ENCODE measurements around the gene CLP1.

The CLP1 gene

GRCh38 chr11:57641011-57641807, 16.4 kb upstream of the CLP1 start:
- DNase-seq (ENCODE audit: low spot score), result peak; percentile 64

- peak; percentile 48 for DNase-seq (ENCODE audit: low spot score)
Measured at GRCh38 chr11:57643802-57644201, 13.8 kb upstream of the CLP1 start.

DNA sequence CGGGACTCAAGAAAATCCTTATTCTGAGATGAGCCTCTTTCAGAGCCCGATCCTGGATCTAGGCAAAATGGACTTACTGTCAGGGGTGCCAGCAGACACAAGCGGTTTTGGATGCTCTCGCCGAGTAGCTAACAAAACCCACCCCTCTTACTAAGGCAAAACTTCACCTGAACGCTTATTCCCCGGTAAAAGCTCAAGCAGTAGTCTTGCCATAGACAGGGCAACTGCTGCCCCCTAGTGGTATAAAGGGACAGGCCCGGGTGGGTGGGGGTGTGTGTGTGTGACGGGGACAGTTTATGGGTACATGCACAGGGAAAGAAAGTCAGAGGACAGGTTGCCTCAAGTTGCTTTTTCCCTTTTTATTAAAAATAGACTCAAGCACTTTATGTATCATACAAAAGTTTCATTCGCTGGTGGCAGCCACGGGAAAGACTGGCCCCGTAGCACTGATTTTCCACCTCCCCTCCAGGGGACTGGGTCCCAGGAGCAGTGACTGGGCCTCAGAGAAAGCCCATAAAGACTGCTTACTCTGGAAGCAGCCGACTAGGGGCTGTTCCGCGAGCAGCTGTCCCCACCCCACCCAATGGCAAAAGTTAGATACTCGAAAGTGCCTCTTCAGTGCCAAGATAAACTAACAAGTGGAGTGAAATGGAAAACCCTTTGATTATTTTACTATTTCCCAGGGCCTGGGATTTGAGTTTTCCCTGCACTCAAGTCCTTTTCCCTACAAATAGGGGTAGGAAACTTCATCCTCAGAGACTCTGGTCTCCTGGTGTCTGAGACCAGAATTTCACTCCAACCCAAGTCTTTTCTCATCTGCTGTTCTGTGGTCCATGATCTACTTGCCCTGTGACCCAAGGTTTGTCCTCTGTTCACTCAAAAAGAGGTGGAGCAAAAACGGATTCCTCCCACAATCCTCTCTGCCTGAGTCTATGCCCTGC, 12.5 kb upstream of the CLP1 start:
- peak; percentile 91 for DNase-seq (ENCODE audit: low spot score)

- peak; percentile 75 for DNase-seq (ENCODE audit: low spot score)
Measured at GRCh38 chr11:57645689-57646085, 11.9 kb upstream of the CLP1 start.

DNA sequence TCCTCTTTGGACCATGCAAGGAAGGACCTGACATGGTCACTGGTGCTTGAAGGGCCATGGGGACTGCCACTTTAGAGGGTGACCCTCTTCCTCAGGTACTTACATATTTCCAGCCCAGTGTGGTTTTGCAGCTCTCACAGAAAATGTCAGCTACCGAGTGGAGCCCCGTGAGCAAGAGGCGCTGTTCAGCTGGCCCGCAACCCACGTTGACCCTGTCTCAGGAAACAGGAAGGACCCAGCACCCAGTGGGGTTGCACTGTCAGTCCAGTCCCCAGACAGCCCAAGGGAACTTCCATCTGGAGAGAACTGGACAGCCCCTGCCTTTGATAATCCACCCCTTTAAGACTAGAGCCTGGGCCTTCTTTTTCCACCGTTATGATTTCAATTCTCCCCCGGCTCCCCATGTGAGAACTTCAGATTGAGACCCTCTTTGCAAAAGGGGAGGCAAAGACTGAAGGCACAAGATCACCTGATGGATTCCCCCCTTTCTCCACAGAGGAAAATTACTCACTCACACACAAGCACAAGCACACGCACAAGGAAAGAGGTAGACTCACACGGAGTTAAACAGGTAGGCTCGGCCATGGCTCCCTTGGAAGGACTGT, 11.3 kb upstream of the CLP1 start:
- DNase-seq (ENCODE audit: low spot score), result peak; percentile 75

DNA sequence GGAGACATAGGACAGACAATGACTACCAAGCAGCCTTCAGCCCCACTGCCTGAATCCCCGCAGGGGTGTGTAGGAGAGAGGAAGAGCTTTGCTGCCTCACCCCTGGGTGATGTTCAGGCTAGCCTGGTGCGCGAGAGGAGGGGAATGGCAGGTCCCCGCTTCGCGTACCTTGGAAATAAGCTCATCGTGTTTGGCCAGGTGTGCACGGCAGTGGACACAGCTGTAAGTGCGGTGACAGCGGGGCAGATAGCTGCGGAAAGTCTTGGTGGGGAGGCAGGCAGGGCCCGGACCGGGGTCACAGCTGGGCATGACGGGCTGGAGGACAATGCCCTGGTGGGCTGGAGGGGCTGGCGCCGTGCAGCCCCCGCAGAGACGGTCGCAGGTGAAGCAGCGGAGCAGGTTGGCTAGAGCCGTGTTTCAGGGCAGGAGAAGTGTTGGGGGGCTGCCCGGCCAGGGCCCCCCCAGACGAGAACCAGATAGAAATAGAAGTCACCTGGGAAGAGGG, 10.7 kb upstream of the CLP1 start:
- no peak for DNase-seq (ENCODE audit: low spot score)

DNA sequence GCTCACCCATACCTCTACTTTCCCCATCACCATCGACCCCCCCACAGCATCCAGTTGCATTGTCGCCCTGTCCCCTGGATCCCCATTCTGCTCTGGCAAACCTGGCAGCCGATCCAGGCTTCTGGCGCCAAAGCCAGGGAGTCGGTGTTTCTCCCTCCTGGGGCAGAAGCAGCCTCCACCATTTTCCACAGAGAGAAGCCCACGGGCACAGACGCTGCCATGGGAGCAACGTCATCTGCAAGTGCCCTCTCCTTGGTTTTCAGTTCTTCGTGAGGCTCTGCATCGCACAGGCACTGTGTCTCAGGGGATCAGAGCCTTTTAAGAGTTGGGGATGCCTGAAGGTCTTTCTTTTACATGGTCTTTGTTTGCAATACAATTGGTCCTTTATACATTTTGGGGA, 10.2 kb upstream of the CLP1 start:
- peak; percentile 72 for DNase-seq (ENCODE audit: low spot score)

DNA sequence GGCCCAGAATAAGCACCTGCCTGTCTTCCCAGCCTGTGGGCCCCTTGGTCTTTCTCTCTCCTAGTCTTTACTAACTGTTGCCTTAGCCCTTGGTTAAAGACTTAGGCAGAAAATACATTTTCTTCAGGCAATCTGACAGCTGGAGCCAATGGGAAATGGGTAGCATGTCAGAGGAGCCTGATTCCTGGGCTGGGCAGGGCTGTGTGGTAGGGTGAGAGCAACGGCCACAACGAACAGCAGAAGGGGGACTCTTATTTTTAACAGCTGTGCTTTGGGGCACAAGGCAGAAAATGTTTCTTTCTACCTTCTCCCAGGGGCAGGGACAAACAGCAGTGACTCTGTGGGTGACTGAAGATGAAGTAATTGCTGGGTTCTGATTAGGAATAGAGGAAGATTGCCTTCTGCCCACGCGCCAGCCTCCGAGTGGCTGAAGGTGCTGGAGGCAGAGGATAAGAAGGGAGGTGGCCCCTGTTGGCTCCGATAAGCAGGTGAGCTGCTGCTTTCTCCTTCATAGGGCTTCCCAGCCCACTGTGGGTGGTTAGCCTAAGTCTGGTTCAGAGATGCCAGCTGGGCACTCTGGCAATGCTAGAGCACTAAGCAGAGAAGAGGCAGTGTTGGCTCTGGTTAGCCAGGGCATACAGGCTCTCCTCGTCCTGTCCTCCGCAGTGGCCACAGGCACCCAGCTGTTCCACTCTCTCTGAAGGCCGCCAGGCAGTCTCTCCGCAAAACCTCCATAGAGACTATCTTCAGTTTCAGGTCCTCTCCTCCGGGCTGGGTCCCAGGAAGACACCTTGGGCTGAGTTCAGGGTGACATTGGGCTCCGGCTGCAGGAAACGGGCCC, 9.4 kb upstream of the CLP1 start:
- peak; percentile 97 for DNase-seq (ENCODE audit: low spot score)

GRCh38 chr11:57648801-57649735, 8.5 kb upstream of the CLP1 start:
- peak; percentile 74 for DNase-seq (ENCODE audit: low spot score)

DNA sequence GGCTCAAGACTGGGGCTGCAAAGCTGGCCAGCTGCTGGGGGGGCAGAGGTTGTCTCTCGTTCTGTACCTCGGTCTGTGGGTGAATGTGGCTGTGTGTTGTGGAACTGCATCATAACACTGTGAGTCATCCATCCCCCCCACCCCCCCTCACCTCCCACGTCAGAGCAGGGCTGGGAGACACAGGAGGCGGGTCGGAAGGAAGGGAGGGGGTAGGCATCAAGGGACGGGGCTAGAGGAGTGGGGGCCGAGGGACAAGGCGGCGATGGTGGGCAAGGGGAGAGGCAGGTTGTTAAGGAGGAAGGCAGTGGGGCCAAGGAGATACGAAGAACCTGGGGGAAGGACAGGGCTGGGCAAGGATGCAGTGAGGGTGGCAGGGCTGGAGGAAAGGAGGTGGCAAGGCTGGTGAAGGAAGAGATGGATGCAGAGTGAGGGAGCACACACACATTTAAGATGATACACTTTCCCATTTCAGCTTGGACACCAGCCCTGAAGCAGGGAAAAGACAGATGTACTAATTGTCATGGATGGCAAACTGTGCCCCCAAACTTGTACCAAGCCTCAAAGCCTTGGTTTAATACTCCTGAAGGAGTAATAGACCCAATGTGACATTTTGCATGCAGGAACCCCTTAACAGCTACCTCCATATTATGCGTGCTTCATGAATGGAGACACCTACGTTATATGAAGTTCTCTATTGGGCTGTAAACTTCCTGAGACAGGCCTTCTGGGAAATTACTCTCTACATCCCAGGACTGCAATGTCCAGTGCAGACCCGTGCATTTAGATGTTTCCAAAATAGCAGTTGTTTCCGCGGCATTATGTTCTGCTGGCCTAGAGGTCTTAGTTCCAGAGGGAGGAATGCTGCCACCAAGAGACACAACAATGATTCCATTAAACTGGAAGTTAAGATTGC, 7.5 kb upstream of the CLP1 start, which contains the start of gene YPEL4:
Gene YPEL4 (minus strand): TSS at position 87 of the 913 bp plus-strand sequence. CDS start 2,805 bp downstream, outside the sequence.
- peak; percentile 91 for DNase-seq (ENCODE audit: low spot score)

DNA sequence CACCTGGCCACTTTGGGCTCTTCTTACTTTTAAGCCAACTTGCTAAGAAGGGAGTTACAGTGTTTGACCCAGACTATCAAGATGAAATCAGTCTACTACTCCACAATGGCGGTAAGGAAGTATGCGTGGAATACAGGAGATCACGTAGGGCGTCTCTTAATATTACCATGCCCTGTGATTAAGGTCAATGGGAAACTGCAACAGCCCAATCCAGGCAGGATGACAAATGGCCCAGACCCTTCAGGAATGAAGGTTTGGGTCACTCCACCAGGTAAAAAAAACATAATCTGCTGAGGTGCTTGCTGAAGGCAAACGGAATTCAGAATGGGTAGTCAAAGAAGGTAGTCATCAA, 6.8 kb upstream of the CLP1 start:
- no peak for DNase-seq (ENCODE audit: low spot score)

GRCh38 chr11:57651408-57651807, 6.2 kb upstream of the CLP1 start:
- no peak for DNase-seq (ENCODE audit: low spot score)

DNA sequence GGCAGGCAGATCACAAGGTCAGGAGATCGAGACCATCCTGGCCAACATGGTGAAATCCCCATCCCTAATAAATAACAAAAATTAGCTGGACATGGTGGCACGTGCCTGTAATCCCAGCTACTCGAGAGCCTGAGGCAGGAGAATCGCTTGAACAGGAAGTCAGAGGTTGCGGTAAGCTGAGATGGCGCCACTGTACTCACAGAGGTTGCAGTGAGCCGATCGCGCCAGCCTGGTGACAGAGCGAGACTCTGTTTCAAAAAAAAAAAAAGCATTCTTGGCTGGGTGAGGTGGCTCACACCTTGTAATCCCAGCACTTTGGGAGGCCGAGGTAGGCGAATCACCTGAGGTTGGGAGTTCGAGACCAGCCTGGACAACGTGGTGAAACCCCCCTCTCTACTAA, 5.3 kb upstream of the CLP1 start:
- DNase-seq (ENCODE audit: low spot score), result peak; percentile 11

DNA sequence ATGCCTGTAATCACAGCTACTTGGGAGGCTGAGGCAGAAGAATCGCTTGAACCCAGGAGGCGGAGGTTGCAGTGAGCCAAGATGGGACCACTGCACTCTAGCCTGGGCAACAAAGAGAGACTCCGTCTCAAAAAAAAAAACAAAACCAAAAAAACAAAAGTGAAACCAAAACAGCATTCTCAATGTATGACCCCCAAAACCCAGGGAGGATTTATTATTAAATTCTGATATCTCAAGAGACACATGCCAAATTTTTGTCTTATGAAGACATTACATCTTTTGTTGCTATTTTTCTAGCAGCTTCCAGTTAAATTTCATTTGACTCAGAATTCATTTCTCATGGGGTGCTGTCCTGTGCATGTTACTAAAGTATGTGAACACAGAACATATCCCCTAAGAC, 4.9 kb upstream of the CLP1 start:
- no peak for DNase-seq (ENCODE audit: low spot score)

DNA sequence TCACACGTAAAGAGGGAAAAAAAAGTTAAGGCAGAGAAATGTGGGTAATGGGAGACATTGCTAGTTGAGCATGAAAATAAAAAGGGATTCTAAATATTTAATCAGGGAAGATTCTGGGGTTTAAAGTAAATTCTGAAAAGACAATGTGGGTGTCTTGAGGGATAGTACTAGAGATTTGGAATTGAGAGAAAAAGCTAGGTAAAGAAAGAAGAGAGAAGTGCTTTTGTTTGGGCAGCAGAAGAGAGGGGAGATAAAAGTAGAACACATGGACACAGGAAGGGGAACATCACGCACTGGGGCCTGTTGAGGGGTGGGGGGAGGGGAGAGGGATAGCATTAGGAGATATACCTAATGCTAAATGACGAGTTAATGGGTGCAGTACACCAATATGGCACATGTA, 4.4 kb upstream of the CLP1 start:
- no peak for DNase-seq (ENCODE audit: low spot score)

- no peak for DNase-seq (ENCODE audit: low spot score)
Measured at GRCh38 chr11:57656885-57657193, 723 bp upstream of the CLP1 start.

DNA sequence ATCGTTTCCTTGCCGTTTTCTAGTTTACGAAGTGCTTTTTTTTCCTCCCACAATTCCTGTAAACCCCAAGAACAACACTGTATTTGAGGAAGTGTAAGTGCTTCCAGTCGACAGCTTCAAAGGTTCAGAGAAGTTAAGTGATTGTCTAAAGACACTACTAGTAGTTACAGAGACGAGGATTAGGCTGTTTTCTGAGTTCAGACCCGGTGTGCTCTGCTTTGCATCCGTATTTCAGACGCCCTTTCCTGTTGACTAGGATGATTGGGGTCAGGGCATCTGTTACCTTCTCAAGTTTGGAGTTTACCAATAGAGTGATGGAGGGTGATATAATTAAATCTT, 430 bp downstream of the CLP1 start:
- DNase-seq (ENCODE audit: low spot score), result no peak

DNA sequence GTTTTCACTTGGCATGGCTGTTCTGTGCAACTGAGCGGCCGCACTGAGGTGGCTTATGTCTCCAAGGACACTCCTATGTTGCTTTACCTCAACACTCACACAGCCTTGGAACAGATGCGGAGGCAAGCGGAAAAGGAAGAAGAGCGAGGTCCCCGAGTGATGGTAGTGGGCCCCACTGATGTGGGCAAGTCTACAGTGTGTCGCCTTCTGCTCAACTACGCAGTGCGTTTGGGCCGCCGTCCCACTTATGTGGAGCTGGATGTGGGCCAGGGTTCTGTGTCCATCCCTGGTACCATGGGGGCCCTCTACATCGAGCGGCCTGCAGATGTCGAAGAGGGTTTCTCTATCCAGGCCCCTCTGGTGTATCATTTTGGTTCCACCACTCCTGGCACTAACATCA, 2.1 kb downstream of the CLP1 start:
- no peak for DNase-seq (ENCODE audit: low spot score)

- DNase-seq (ENCODE audit: low spot score), result peak; percentile 52
Measured at GRCh38 chr11:57662893-57663292, 5.3 kb downstream of the CLP1 start.

DNA sequence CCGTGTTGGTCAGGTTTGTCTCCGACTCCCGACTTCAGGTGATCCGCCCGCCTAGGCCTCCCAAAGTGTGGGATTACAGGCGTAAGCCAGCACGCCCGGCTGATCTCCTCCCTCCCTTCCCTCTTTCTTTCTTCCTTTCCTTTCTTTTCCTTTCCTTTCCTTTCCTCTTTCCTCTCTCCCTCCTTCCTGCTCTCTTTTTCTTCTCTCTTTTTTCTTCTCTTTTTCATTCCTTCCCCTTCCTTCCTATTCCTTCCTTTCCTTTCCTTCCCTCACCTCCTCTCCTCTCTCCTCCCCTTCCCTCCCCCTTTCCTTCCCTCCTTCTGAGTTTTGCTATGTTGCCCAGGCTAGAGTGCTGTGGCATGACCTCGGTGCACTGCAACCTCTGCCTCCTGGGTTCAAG, 6.4 kb downstream of the CLP1 start:
- DNase-seq (ENCODE audit: low spot score), result no peak
